Measurements from ENCODE around the gene GTF2H4. TPM values are rescaled to one million over a fixed set of nuclear protein-coding genes. Genes with fewer than 3 reads are reported as not detected.

Gene GTF2H4
- total RNA-seq, 1 experiment from 2014 or later: 43.9 TPM

DNA sequence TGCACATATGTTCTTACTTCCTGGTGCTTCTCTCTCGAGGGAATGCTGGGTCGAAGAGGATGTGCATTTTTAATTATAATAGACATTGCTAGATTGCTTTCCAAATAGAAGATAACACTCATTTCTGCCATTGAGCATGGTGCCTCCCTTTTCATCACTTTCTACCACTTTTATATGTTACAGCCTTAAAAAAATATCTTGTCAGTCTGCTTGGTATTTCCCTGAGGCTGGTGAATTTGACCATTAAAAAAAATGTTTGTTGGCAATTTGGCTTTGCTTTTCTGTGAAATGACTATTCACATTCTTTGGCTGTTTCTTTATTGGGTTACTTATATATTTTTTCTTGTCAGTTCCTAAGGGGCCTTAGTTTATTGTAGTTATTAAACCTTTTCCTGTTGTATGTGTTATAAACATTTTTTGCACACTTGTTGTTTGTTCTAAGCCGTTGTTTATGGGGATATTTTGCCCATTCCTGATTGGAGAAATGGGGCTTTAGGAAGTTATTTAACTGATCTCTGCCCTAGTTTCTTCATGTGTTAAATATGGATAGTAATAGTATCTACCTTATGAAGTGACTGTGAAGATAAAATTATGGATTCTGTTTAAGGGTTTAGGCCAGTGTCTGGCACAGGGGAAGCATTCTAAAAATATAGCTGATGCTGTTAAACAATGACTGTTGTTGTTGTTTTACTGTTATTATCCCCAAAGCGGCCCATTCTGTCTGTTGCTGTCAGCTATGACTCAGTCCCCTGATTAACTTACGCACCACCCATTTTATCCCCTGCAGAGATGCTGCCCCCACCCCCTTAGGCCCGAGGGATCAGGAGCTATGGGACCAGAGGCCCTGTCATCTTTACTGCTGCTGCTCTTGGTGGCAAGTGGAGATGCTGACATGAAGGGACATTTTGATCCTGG is 19.8 kb upstream of the GTF2H4 start:
- H3F3A ChIP-seq (ENCODE audit: insufficient read depth, low read depth): peaks cover 33% of the 10 kb centered on the region
- TF ChIP-seq, protein P1, sequence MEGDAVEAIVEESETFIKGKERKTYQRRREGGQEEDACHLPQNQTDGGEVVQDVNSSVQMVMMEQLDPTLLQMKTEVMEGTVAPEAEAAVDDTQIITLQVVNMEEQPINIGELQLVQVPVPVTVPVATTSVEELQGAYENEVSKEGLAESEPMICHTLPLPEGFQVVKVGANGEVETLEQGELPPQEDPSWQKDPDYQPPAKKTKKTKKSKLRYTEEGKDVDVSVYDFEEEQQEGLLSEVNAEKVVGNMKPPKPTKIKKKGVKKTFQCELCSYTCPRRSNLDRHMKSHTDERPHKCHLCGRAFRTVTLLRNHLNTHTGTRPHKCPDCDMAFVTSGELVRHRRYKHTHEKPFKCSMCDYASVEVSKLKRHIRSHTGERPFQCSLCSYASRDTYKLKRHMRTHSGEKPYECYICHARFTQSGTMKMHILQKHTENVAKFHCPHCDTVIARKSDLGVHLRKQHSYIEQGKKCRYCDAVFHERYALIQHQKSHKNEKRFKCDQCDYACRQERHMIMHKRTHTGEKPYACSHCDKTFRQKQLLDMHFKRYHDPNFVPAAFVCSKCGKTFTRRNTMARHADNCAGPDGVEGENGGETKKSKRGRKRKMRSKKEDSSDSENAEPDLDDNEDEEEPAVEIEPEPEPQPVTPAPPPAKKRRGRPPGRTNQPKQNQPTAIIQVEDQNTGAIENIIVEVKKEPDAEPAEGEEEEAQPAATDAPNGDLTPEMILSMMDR (conservative IDR thresholded peaks at IDR 0.05): no peak
- no peak for TF ChIP-seq EZH2 (IDR thresholded peaks at IDR 0.05; ENCODE audit: low read depth)
- H3K9me3 ChIP-seq (ENCODE audit: insufficient read depth, low read depth): no peaks in the 10 kb centered on the region
- H3K9me2 ChIP-seq (ENCODE audit: insufficient read depth): no peaks in the 10 kb centered on the region
- ChIA-PET CTCF (interaction anchor here (1.1 kb wide), 2 partner anchors 182 to 183 kb away, joined by 3 read pairs; no protein-coding TSS in a partner anchor), POLR2A (ENCODE audit: unreplicated experiment) (no interaction called here)
- intact Hi-C loops (cut with micrococcal nuclease; ENCODE audit: unreplicated experiment): no loop called here
- H3K36me3 ChIP-seq (ENCODE audit: low read depth): peaks cover 18% of the 10 kb centered on the region; the same call in 1 of the 2 replicates
- H3K4me2 ChIP-seq: peak overlapping the region; percentile 96; the same call in 1 of the 2 replicates
- peaks cover 66% of the 10 kb centered on the region for H3K79me2 ChIP-seq (ENCODE audit: low read depth)
- no peak for DNase-seq
- H3K4me1 ChIP-seq (replicated peaks; ENCODE audit: insufficient read depth): peaks cover 29% of the 10 kb centered on the region
- H3K27ac ChIP-seq: no peak overlapping the region
- no peak overlapping the region for H3K4me3 ChIP-seq
- H3K27me3 ChIP-seq (ENCODE audit: insufficient read depth, low read depth): no peaks in the 10 kb centered on the region
- peaks cover 46% of the 10 kb centered on the region for H4K20me1 ChIP-seq (ENCODE audit: insufficient read depth)
- no peak overlapping the region for H2AFZ ChIP-seq
- no TSS peak for BruUV-seq (replicated peaks)

DNA sequence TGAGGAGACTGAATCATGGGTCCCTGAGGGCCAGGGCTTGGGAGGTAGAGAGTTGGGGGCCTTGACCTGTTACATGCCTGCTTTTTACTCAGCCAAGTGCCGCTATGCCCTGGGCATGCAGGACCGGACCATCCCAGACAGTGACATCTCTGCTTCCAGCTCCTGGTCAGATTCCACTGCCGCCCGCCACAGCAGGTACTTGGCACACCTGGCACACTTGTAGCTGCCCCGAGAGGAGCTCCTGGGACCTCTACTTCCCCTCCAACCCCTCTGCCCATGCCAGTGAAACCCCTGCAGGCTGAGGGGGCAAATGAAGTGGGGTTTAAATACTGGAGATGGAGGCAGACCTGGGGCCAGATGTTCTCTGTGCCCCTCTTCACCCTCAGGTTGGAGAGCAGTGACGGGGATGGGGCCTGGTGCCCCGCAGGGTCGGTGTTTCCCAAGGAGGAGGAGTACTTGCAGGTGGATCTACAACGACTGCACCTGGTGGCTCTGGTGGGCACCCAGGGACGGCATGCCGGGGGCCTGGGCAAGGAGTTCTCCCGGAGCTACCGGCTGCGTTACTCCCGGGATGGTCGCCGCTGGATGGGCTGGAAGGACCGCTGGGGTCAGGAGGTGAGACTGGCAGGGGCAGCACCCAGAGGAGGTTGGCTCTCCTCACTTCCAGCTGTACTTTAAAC is 19.1 kb upstream of the GTF2H4 start:
- Histone ChIP-seq H3K4me3 (no peak overlapping the region), H3F3A (ENCODE audit: insufficient read depth, low read depth) (peaks cover 27% of the 10 kb centered on the region), H2AFZ (no peak overlapping the region), H4K20me1 (ENCODE audit: insufficient read depth) (peaks cover 46% of the 10 kb centered on the region), H3K79me2 (ENCODE audit: low read depth) (peaks cover 58% of the 10 kb centered on the region), H3K27me3 (ENCODE audit: insufficient read depth, low read depth) (no peaks in the 10 kb centered on the region), H3K4me2 (no peak overlapping the region), H3K9me2 (ENCODE audit: insufficient read depth) (no peaks in the 10 kb centered on the region), H3K36me3 (ENCODE audit: low read depth) (peaks cover 19% of the 10 kb centered on the region), H3K27ac (no peak overlapping the region), H3K9me3 (ENCODE audit: insufficient read depth, low read depth) (no peaks in the 10 kb centered on the region), H3K4me1 (replicated peaks; ENCODE audit: insufficient read depth) (peaks cover 29% of the 10 kb centered on the region)
- CTCF ChIA-PET: interaction anchor here (0.5 to 1.1 kb wide), 2 partner anchors 60 to 181 kb away, joined by 3 read pairs; no protein-coding TSS in a partner anchor
- POLR2A ChIA-PET (ENCODE audit: unreplicated experiment): interaction anchor here (0.5 kb wide), 1 partner anchor 277 kb away, joined by 3 read pairs; no protein-coding TSS in a partner anchor
- intact Hi-C loops (cut with micrococcal nuclease; ENCODE audit: unreplicated experiment): no loop called here
- no peak for TF ChIP-seq EZH2 (IDR thresholded peaks at IDR 0.05; ENCODE audit: low read depth)
- TF ChIP-seq, protein P1 (conservative IDR thresholded peaks at IDR 0.05): no peak
- DNase-seq: no peak
- BruUV-seq (replicated peaks): no TSS peak

DNA sequence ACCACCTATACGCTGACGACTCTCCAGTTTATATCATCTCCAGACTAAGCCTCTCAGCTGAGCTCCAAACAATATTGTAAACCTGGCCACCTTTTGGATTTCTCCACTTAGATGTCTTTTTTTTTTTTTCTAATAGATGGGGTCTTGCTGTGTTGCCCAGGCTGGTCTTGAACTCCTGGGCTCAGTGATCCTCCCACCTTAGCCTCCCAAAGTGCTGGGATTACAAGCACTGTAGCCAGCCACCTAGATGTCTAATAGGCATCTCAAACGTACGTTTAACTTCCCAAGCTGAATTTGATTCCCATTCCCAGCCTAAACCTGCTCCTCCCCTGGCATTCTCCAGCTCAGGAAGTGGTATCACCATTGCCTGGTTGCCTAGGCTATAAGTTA is 18.5 kb upstream of the GTF2H4 start:
- Histone ChIP-seq H2AFZ (no peak overlapping the region), H3K27ac (no peak overlapping the region), H3K36me3 (ENCODE audit: low read depth) (peaks cover 25% of the 10 kb centered on the region), H3K9me2 (ENCODE audit: insufficient read depth) (no peaks in the 10 kb centered on the region), H4K20me1 (ENCODE audit: insufficient read depth) (peaks cover 46% of the 10 kb centered on the region), H3K9me3 (ENCODE audit: insufficient read depth, low read depth) (no peaks in the 10 kb centered on the region), H3K4me1 (replicated peaks; ENCODE audit: insufficient read depth) (peaks cover 29% of the 10 kb centered on the region), H3K4me3 (no peak overlapping the region), H3K27me3 (ENCODE audit: insufficient read depth, low read depth) (no peaks in the 10 kb centered on the region), H3K4me2 (no peak overlapping the region), H3K79me2 (ENCODE audit: low read depth) (peaks cover 58% of the 10 kb centered on the region), H3F3A (ENCODE audit: insufficient read depth, low read depth) (peaks cover 27% of the 10 kb centered on the region)
- no peak for DNase-seq
- ChIA-PET CTCF (interaction anchor here (0.5 kb wide), 1 partner anchor 61 kb away, joined by 3 read pairs; no protein-coding TSS in a partner anchor), POLR2A (ENCODE audit: unreplicated experiment) (interaction anchor here (0.5 to 0.6 kb wide), 2 partner anchors 184 to 277 kb away, joined by 3 to 5 read pairs; no protein-coding TSS in a partner anchor)
- intact Hi-C loops (cut with micrococcal nuclease; ENCODE audit: unreplicated experiment): no loop called here
- BruUV-seq (replicated peaks): no TSS peak
- TF ChIP-seq EZH2 (IDR thresholded peaks at IDR 0.05; ENCODE audit: low read depth): no peak
- TF ChIP-seq, protein P1 (conservative IDR thresholded peaks at IDR 0.05): no peak

Data from PC-9 (cell line).